Activated CD4-positive, alpha-beta memory T cell treated with anti-CD3 and anti-CD28 coated beads for 36 hours (primary cell): Measurements from ENCODE around the gene SPTBN5. TPM values are rescaled to one million over a fixed set of nuclear protein-coding genes. Genes with fewer than 3 reads are reported as not detected.

Source experiments
- CTCF ChIA-PET: fragments of 350-600 bp; sonication (Branson Sonifier 250); formaldehyde crosslinking; loops from one replicate; lab custom pipeline; 2021; ENCODE audit warnings: antibody characterized with exemption, inconsistent platforms; lab: Charles Lee
- POLR2A ChIA-PET: fragments of 350-600 bp; sonication (Branson Sonifier 250); formaldehyde crosslinking; loops from one replicate; lab custom pipeline; 2021; ENCODE audit warnings: antibody characterized with exemption; lab: Charles Lee
- DNase-seq: peaks from one replicate; pipeline ENCODE4 v3.0.0-alpha.2; 2020
- H3K27ac Mint-ChIP-seq: one replicate; pipeline ENCODE4 v1.8.0; 2021; ENCODE audit warnings: mixed read lengths
- H3K27me3 Mint-ChIP-seq: one replicate; pipeline ENCODE4 v1.8.0; 2021; ENCODE audit warnings: mixed read lengths
- H3K36me3 Mint-ChIP-seq: one replicate; pipeline ENCODE4 v1.8.0; 2021; ENCODE audit warnings: mixed read lengths
- H3K4me1 Mint-ChIP-seq: one replicate; pipeline ENCODE4 v1.8.0; 2021; ENCODE audit warnings: low read depth, mixed read lengths
- H3K4me3 Mint-ChIP-seq: one replicate; pipeline ENCODE4 v1.8.0; 2021; ENCODE audit warnings: mild to moderate bottlenecking, mixed read lengths
- H3K9me3 Mint-ChIP-seq: one replicate; pipeline ENCODE4 v1.8.0; 2021; ENCODE audit warnings: mixed read lengths
- intact Hi-C: fragments of 100-400 bp; cut with micrococcal nuclease; formaldehyde crosslinking; loops from one replicate; pipeline ENCODE4 v1.15.1; 2023
- total RNA-seq, 2 experiments: library from RNA; stranded (reverse); gene quantifications; one replicate each; pipeline ENCODE4 v1.2.3, GENCODE V29; 2021

Gene SPTBN5
- total RNA-seq, 2 experiments from 2014 or later: 0.88 to 1.6 TPM

DNA sequence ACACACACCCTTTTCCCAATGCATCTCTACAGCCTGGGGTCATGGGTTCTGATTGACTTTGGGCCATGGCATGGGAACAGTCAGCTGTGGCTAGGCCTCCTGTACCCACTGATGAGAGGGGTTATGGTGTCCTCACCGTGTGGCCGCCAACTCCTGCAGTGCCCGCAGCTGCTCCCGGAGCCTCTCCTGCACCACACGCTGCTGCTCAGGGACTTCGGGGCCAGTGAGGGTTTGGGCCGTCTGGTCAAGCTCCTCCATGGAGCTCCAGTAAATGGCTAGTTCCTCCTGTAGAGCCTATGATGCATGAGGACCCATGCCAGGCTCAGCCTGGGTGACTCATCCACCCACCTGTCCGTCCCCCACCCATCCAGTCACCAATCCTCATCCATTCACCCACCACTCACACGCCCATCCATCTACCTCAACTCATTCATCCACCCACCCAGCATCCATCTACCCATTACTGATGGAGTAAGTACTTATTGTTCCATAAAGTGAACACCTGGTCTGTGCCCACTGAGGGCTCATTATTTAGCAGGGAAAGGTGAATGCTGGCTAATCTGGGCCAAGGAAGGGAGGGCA lies 21.6 kb downstream of the SPTBN5 start:
- no peak overlapping the region for H3K27ac Mint-ChIP-seq
- ChIA-PET POLR2A (no interaction called here), CTCF (no interaction called here)

DNA sequence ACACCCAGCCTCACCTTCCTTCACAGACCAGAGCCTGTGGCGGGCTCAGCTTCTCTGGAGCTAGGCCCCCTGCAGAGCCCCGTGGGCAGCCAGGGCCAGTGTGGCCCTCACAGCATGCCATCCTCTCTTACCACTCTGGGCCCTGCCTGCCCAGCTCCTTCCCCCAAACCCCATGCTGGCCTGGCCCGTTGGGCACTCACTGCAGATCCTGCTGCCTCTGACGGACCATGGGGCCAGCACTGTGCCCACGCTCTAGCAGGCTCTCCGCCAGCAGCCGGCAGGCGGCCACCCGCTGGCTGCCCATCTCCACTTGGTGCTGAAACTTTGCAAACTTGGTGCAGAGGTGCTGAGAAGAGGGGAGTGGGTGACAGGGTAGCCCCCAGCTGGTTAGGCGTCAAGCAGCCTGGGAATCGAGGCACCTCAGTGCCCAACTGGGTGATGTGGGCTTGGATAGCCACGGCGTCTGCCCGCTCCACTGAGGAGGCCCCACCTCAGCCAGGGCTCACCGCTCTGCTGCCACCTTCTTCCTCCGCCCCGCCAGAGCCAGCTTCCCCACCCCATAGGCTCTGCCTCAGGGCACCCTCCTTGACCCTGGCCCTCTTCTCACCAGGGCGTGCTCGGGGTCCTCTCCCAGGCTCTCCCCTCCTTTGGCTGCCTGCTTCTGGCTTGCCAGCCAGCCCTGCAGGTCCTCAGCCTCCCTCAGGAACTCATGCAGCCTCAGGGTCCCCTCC lies 22.5 kb downstream of the SPTBN5 start:
- Mint-ChIP-seq H3K27ac (peak overlapping the region; percentile 77), H3K9me3 (no peaks in the 10 kb centered on the region), H3K4me1 (peaks cover 20% of the 10 kb centered on the region), H3K4me3 (no peak overlapping the region), H3K36me3 (no peaks in the 10 kb centered on the region), H3K27me3 (no peaks in the 10 kb centered on the region)
- intact Hi-C loops: no loop called here
- no peak for DNase-seq
- ChIA-PET CTCF (interaction anchor here (0.8 to 1.4 kb wide), 8 partner anchors 21 to 213 kb away, joined by 3 to 8 read pairs (median 4); partner anchors contain the start of gene MAPKBP1), POLR2A (interaction anchor here (1.2 to 1.3 kb wide), 6 partner anchors 22 to 99 kb away, joined by 3 to 6 read pairs (median 3); no protein-coding TSS in a partner anchor)

More for the DNA sequence above, 21.6 kb downstream of the SPTBN5 start:
- H3K36me3 Mint-ChIP-seq: no peaks in the 10 kb centered on the region
- H3K27me3 Mint-ChIP-seq: no peaks in the 10 kb centered on the region
- intact Hi-C loops: no loop called here
- H3K4me1 Mint-ChIP-seq: peaks cover 20% of the 10 kb centered on the region
- H3K9me3 Mint-ChIP-seq: no peaks in the 10 kb centered on the region
- no peak for DNase-seq
- no peak overlapping the region for H3K4me3 Mint-ChIP-seq

DNA sequence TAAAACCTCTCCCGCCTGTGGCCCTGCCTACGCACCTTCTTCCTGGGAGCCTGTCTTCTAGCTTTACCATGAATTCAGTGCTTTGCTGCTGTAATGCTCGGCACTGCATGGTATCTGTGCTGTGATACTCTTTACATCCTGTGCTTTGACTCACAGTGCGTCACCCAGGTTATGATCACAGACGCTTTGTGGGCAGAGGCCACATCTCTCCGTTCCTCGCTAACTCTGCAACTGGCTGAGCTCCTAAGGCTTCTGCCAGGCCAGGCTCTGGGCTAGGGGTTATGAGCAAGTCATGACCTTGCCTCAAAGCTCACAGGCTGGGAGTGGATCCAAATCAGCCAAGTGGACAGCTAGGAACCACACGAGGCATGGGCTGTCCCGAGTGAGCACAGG lies 23.2 kb downstream of the SPTBN5 start:
- Mint-ChIP-seq H3K9me3 (no peaks in the 10 kb centered on the region), H3K4me1 (peaks cover 20% of the 10 kb centered on the region), H3K4me3 (peak overlapping the region; percentile 7), H3K27ac (peak overlapping the region; percentile 77), H3K36me3 (no peaks in the 10 kb centered on the region), H3K27me3 (no peaks in the 10 kb centered on the region)
- ChIA-PET POLR2A (interaction anchor here (0.8 to 1.3 kb wide), 8 partner anchors 11 to 99 kb away, joined by 3 to 6 read pairs (median 3); no protein-coding TSS in a partner anchor), CTCF (interaction anchor here (0.6 to 1.4 kb wide), 9 partner anchors 22 to 214 kb away, joined by 3 to 8 read pairs (median 4); partner anchors contain the start of gene MAPKBP1)
- DNase-seq: peak; percentile 87
- intact Hi-C loops: loop anchor here (1.0 kb wide), 2 partner anchors 42 to 67 kb away; partner anchors contain the start of gene JMJD7

GRCh38 chr15:41869770-41870688 lies 23.8 kb downstream of the SPTBN5 start:
- Mint-ChIP-seq H3K27me3 (no peaks in the 10 kb centered on the region), H3K9me3 (no peaks in the 10 kb centered on the region), H3K36me3 (no peaks in the 10 kb centered on the region), H3K4me3 (peak overlapping the region; percentile 7), H3K27ac (peak overlapping the region; percentile 77), H3K4me1 (peaks cover 20% of the 10 kb centered on the region)
- DNase-seq: no peak
- intact Hi-C loops: loop anchor here (1.0 kb wide), 2 partner anchors 42 to 67 kb away; partner anchors contain the start of gene JMJD7
- ChIA-PET POLR2A (interaction anchor here (0.8 to 1.3 kb wide), 8 partner anchors 12 to 100 kb away, joined by 3 to 6 read pairs (median 3); no protein-coding TSS in a partner anchor), CTCF (interaction anchor here (0.6 to 1.4 kb wide), 11 partner anchors 23 to 240 kb away, joined by 3 to 8 read pairs (median 4); partner anchors contain the start of gene MAPKBP1)

DNA sequence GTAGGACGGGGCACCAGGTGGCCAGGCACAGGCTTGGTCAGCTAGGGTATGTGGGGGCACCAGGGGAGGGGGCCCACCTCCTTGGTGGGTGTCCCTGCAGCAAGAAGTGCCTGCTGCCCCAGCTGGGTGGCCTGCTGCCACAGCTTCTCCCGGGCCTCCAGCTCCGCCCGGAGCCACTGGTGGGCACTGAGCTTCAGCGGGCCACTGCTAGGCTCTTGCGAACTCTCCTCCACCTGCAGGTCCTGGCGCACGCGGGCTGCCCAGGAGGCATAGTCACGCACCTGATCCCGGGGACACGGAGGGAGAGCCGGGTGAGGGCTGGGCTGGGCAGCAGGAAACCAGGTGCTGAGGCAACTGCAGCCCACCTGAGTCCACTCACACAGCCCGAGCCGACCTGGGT lies 25.5 kb downstream of the SPTBN5 start:
- Mint-ChIP-seq H3K4me3 (no peak overlapping the region), H3K36me3 (no peaks in the 10 kb centered on the region), H3K9me3 (no peaks in the 10 kb centered on the region), H3K27ac (no peak overlapping the region), H3K27me3 (no peaks in the 10 kb centered on the region), H3K4me1 (peaks cover 20% of the 10 kb centered on the region)
- POLR2A ChIA-PET: no interaction called here
- CTCF ChIA-PET: interaction anchor here (0.6 kb wide), 1 partner anchor 36 kb away, joined by 3 read pairs; no protein-coding TSS in a partner anchor
- DNase-seq: no peak
- intact Hi-C loops: no loop called here

DNA sequence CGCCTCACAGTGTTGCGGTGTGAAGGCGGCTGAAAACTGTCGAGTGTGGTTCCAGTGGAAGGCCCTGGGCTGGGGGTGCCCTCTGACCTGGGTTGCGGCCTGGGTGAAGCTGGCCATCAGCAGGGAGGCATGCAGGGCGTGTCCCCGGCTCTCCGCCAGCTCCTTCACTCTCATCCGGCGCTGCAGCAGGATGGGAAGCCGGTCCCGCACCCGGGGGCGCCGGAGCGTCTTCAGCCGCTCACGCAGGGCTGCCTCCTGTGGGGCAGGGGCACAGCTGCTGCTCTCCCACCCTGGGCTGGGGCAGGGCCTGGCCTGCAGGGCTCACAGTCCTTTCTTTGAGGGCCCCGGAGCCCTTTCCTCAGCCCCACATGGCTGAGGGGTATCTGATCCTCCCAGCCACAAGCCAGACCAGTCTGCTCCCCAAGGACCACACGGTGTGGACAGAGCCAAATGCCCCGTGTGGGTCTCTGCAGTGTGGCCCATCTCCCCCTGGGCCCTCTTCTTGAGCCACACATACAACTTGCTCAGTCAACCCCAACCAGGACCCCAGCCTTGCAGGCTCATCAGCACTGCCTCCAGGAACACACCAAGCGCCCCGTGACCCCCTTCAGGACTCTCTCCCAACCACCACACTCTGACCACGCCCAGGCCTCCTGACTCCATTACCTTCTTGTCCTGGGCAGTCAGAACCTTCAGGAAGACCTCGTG lies 26.8 kb downstream of the SPTBN5 start:
- no peaks in the 10 kb centered on the region for H3K27me3 Mint-ChIP-seq
- CTCF ChIA-PET: no interaction called here
- H3K36me3 Mint-ChIP-seq: no peaks in the 10 kb centered on the region
- DNase-seq: no peak
- H3K9me3 Mint-ChIP-seq: no peaks in the 10 kb centered on the region
- intact Hi-C loops: no loop called here
- peaks cover 16% of the 10 kb centered on the region for H3K4me1 Mint-ChIP-seq
- no peak overlapping the region for H3K27ac Mint-ChIP-seq
- no peak overlapping the region for H3K4me3 Mint-ChIP-seq
- POLR2A ChIA-PET: interaction anchor here (1.3 kb wide), 1 partner anchor 15 kb away, joined by 3 read pairs; no protein-coding TSS in a partner anchor

GRCh38 chr15:41866263-41866703 lies 27.6 kb downstream of the SPTBN5 start:
- H3K9me3 Mint-ChIP-seq: no peaks in the 10 kb centered on the region
- intact Hi-C loops: no loop called here
- no peaks in the 10 kb centered on the region for H3K27me3 Mint-ChIP-seq
- H3K4me1 Mint-ChIP-seq: peaks cover 16% of the 10 kb centered on the region
- no peak overlapping the region for H3K27ac Mint-ChIP-seq
- no peaks in the 10 kb centered on the region for H3K36me3 Mint-ChIP-seq
- ChIA-PET POLR2A (interaction anchor here (1.3 kb wide), 1 partner anchor 14 kb away, joined by 3 read pairs; no protein-coding TSS in a partner anchor), CTCF (no interaction called here)
- no peak overlapping the region for H3K4me3 Mint-ChIP-seq
- DNase-seq: no peak

DNA sequence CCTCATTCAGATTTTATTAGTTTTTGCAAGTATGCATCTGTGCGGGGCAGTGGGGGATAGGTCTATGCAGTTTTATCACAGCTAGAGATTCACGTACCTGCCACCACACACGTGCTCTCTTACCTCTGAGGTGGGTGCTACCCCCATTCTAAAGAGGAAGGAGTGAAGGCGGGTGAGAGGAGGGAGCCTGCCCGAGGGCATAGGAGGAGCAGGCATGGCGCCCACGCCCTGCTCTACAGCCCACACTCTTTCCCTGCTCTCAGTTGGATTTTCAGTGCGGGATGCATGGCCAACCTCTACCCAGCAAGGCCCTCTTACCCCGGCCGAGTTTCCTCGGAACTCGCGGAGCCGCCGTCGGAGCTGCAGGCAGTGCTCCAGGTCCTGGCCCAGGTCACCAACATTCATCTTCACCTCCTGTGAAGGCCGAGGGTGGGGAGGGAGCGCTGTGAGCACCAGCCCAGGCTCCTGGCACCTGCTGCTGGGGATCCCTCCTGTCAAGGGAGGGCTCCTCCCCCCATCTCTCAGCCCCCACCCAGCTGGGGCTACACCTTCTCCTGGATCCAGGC lies 28.3 kb downstream of the SPTBN5 start:
- no peaks in the 10 kb centered on the region for H3K36me3 Mint-ChIP-seq
- CTCF ChIA-PET: no interaction called here
- H3K4me1 Mint-ChIP-seq: peaks cover 11% of the 10 kb centered on the region
- POLR2A ChIA-PET: interaction anchor here (1.3 kb wide), 1 partner anchor 14 kb away, joined by 3 read pairs; no protein-coding TSS in a partner anchor
- no peak overlapping the region for H3K27ac Mint-ChIP-seq
- no peak for DNase-seq
- H3K9me3 Mint-ChIP-seq: no peaks in the 10 kb centered on the region
- no peaks in the 10 kb centered on the region for H3K27me3 Mint-ChIP-seq
- intact Hi-C loops: no loop called here
- H3K4me3 Mint-ChIP-seq: no peak overlapping the region

DNA sequence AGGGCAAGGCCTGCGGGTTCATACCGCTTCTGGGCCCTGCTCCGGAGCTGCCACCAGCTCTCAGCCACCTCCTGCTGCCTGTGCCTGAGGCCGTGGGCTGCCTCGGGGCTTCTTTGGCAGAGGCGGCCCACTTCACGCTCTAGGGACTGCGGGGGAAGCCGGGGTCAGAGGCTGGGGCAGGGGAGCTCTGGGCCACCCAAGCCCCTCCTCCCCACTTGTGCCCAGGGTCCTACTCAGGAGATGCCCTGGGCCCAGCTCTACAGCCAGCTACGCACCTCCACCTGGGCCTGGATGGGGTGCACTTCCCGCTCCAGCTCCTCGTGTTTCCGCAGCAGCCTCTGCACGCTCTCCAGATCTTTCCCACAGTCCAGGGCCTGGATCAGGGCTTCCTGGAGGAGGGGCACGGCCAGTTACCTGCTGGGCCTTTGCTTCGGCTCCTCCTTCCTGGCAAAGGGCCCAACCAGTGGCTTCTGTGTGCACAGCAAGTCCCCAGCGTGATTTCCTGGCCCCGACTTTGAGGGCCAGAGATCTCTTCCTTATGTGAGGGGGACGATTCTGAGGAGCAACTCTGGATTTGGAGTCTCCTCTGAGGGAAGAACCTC lies 31.2 kb downstream of the SPTBN5 start:
- Mint-ChIP-seq H3K27me3 (no peaks in the 10 kb centered on the region), H3K36me3 (no peaks in the 10 kb centered on the region), H3K27ac (no peak overlapping the region), H3K4me1 (peaks cover 8% of the 10 kb centered on the region), H3K9me3 (no peaks in the 10 kb centered on the region), H3K4me3 (no peak overlapping the region)
- CTCF ChIA-PET: interaction anchor here (1.3 kb wide), 1 partner anchor 42 kb away, joined by 6 read pairs; no protein-coding TSS in a partner anchor
- no peak for DNase-seq
- POLR2A ChIA-PET: no interaction called here
- intact Hi-C loops: no loop called here

- H3K4me3 Mint-ChIP-seq: no peak overlapping the region
- no peak for DNase-seq
- no peaks in the 10 kb centered on the region for H3K9me3 Mint-ChIP-seq
- intact Hi-C loops: no loop called here
- peaks cover 8% of the 10 kb centered on the region for H3K4me1 Mint-ChIP-seq
- POLR2A ChIA-PET: no interaction called here
- H3K27ac Mint-ChIP-seq: no peak overlapping the region
- H3K36me3 Mint-ChIP-seq: no peaks in the 10 kb centered on the region
- CTCF ChIA-PET: interaction anchor here (1.3 kb wide), 1 partner anchor 43 kb away, joined by 6 read pairs; no protein-coding TSS in a partner anchor
- no peaks in the 10 kb centered on the region for H3K27me3 Mint-ChIP-seq
Measured at GRCh38 chr15:41861736-41862356, 32.0 kb downstream of the SPTBN5 start.
